ENCODE data around the gene A1CF. TPM values are rescaled to one million over a fixed set of nuclear protein-coding genes. Genes with fewer than 3 reads are reported as not detected.
"Not testable (repeated sequence)": the region's sequence is repeated elsewhere in the genome, so short reads cannot be mapped to it uniquely, and the experiment has no call there.

Gene A1CF
- polyA plus RNA-seq, 1 donor: 39.6 TPM

- WGBS (ENCODE audit: insufficient coverage, low lambda C conversion rate): no CpG with 5 or more reads among the region's 1 CpG
- Histone ChIP-seq H3K4me1 (ENCODE audit: control insufficient read depth, insufficient read depth, low read length) (no peaks in the 10 kb centered on the region), H3K9me3 (ENCODE audit: control insufficient read depth, low read depth, low read length) (no peaks in the 10 kb centered on the region), H3K4me3 (ENCODE audit: low read length) (no peak overlapping the region), H3K36me3 (ENCODE audit: control insufficient read depth, insufficient read depth, low read length) (no peaks in the 10 kb centered on the region), H3K27me3 (ENCODE audit: control insufficient read depth, insufficient read depth, low read length) (no peaks in the 10 kb centered on the region), H3K27ac (ENCODE audit: low read length) (no peak overlapping the region)
- no peak for DNase-seq
These were observed 88.7 kb downstream of the A1CF start for GRCh38 chr10:50796693-50797092.

GRCh38 chr10:50794490-50794889 lies 90.9 kb downstream of the A1CF start:
- DNase-seq: no peak
- H3K27me3 ChIP-seq (ENCODE audit: control insufficient read depth, insufficient read depth, low read length): no peaks in the 10 kb centered on the region
- H3K36me3 ChIP-seq (ENCODE audit: control insufficient read depth, insufficient read depth, low read length): no peaks in the 10 kb centered on the region
- H3K4me3 ChIP-seq (ENCODE audit: low read length): no peak overlapping the region
- no peak overlapping the region for H3K27ac ChIP-seq (ENCODE audit: low read length)
- no peaks in the 10 kb centered on the region for H3K9me3 ChIP-seq (ENCODE audit: control insufficient read depth, low read depth, low read length)
- H3K4me1 ChIP-seq (ENCODE audit: control insufficient read depth, insufficient read depth, low read length): no peaks in the 10 kb centered on the region

GRCh38 chr10:50788951-50789945 lies 96.2 kb downstream of the A1CF start:
- no peaks in the 10 kb centered on the region for H3K36me3 ChIP-seq (ENCODE audit: control insufficient read depth, insufficient read depth, low read length)
- H3K4me1 ChIP-seq (ENCODE audit: control insufficient read depth, insufficient read depth, low read length): no peaks in the 10 kb centered on the region
- H3K4me3 ChIP-seq (ENCODE audit: low read length): no peak overlapping the region
- peak in 1 of 2 donors; percentile 21 for DNase-seq
- no peak overlapping the region for H3K27ac ChIP-seq (ENCODE audit: low read length)
- no peaks in the 10 kb centered on the region for H3K9me3 ChIP-seq (ENCODE audit: control insufficient read depth, low read depth, low read length)
- no peaks in the 10 kb centered on the region for H3K27me3 ChIP-seq (ENCODE audit: control insufficient read depth, insufficient read depth, low read length)
- WGBS (ENCODE audit: insufficient coverage, low lambda C conversion rate): no CpG with 5 or more reads among the region's 1 CpG

- WGBS (ENCODE audit: insufficient coverage, low lambda C conversion rate): no CpG with 5 or more reads among the region's 5 CpGs
- not testable (repeated sequence) for DNase-seq; H3K36me3 ChIP-seq (ENCODE audit: control insufficient read depth, insufficient read depth, low read length)
These were observed 97.5 kb downstream of the A1CF start for GRCh38 chr10:50787962-50788361.

GRCh38 chr10:50782017-50782416 lies 103.4 kb downstream of the A1CF start:
- not testable (repeated sequence) for H3K27ac ChIP-seq (ENCODE audit: low read length); DNase-seq; H3K27me3 ChIP-seq (ENCODE audit: control insufficient read depth, insufficient read depth, low read length); H3K4me3 ChIP-seq (ENCODE audit: low read length); H3K4me1 ChIP-seq (ENCODE audit: control insufficient read depth, insufficient read depth, low read length); H3K9me3 ChIP-seq (ENCODE audit: control insufficient read depth, low read depth, low read length); H3K36me3 ChIP-seq (ENCODE audit: control insufficient read depth, insufficient read depth, low read length)

More at GRCh38 chr10:50787962-50788361, 97.5 kb downstream of the A1CF start:
- H3K27ac ChIP-seq (ENCODE audit: low read length); H3K4me3 ChIP-seq (ENCODE audit: low read length); H3K9me3 ChIP-seq (ENCODE audit: control insufficient read depth, low read depth, low read length); H3K27me3 ChIP-seq (ENCODE audit: control insufficient read depth, insufficient read depth, low read length); H3K4me1 ChIP-seq (ENCODE audit: control insufficient read depth, insufficient read depth, low read length): not testable (repeated sequence)

GRCh38 chr10:50780036-50780435 lies 105.4 kb downstream of the A1CF start:
- H3K4me3 ChIP-seq (ENCODE audit: low read length); H3K9me3 ChIP-seq (ENCODE audit: control insufficient read depth, low read depth, low read length); H3K4me1 ChIP-seq (ENCODE audit: control insufficient read depth, insufficient read depth, low read length); H3K27me3 ChIP-seq (ENCODE audit: control insufficient read depth, insufficient read depth, low read length); DNase-seq; H3K36me3 ChIP-seq (ENCODE audit: control insufficient read depth, insufficient read depth, low read length); H3K27ac ChIP-seq (ENCODE audit: low read length): not testable (repeated sequence)
- WGBS (ENCODE audit: insufficient coverage, low lambda C conversion rate): no CpG with 5 or more reads among the region's 1 CpG

GRCh38 chr10:50774868-50775267 lies 110.6 kb downstream of the A1CF start:
- no CpG with 5 or more reads among the region's 2 CpGs for WGBS (ENCODE audit: insufficient coverage, low lambda C conversion rate)
- not testable (repeated sequence) for H3K4me1 ChIP-seq (ENCODE audit: control insufficient read depth, insufficient read depth, low read length); H3K36me3 ChIP-seq (ENCODE audit: control insufficient read depth, insufficient read depth, low read length); H3K27ac ChIP-seq (ENCODE audit: low read length); H3K4me3 ChIP-seq (ENCODE audit: low read length); H3K27me3 ChIP-seq (ENCODE audit: control insufficient read depth, insufficient read depth, low read length); DNase-seq; H3K9me3 ChIP-seq (ENCODE audit: control insufficient read depth, low read depth, low read length)

GRCh38 chr10:50772042-50772441 lies 113.4 kb downstream of the A1CF start:
- not testable (repeated sequence) for H3K27me3 ChIP-seq (ENCODE audit: control insufficient read depth, insufficient read depth, low read length); DNase-seq; H3K9me3 ChIP-seq (ENCODE audit: control insufficient read depth, low read depth, low read length); H3K27ac ChIP-seq (ENCODE audit: low read length); H3K4me1 ChIP-seq (ENCODE audit: control insufficient read depth, insufficient read depth, low read length); H3K36me3 ChIP-seq (ENCODE audit: control insufficient read depth, insufficient read depth, low read length); H3K4me3 ChIP-seq (ENCODE audit: low read length)
- WGBS (ENCODE audit: insufficient coverage, low lambda C conversion rate): no CpG with 5 or more reads among the region's 3 CpGs

GRCh38 chr10:50766774-50767513 lies 118.5 kb downstream of the A1CF start:
- no CpG with 5 or more reads among the region's 5 CpGs for WGBS (ENCODE audit: insufficient coverage, low lambda C conversion rate)
- H3K4me1 ChIP-seq (ENCODE audit: control insufficient read depth, insufficient read depth, low read length); H3K9me3 ChIP-seq (ENCODE audit: control insufficient read depth, low read depth, low read length); H3K27ac ChIP-seq (ENCODE audit: low read length); H3K4me3 ChIP-seq (ENCODE audit: low read length); H3K27me3 ChIP-seq (ENCODE audit: control insufficient read depth, insufficient read depth, low read length); DNase-seq; H3K36me3 ChIP-seq (ENCODE audit: control insufficient read depth, insufficient read depth, low read length): not testable (repeated sequence)
